ENCODE measurements around the gene THOC1. TPM values are rescaled to one million over a fixed set of nuclear protein-coding genes. Genes with fewer than 3 reads are reported as not detected.
"Not testable (repeated sequence)": the region's sequence is repeated elsewhere in the genome, so short reads cannot be mapped to it uniquely, and the experiment has no call there.

Gene THOC1
- total and polyA plus RNA-seq, 5 donors, result 12.8 to 19.2 (median 15.7) TPM

DNA sequence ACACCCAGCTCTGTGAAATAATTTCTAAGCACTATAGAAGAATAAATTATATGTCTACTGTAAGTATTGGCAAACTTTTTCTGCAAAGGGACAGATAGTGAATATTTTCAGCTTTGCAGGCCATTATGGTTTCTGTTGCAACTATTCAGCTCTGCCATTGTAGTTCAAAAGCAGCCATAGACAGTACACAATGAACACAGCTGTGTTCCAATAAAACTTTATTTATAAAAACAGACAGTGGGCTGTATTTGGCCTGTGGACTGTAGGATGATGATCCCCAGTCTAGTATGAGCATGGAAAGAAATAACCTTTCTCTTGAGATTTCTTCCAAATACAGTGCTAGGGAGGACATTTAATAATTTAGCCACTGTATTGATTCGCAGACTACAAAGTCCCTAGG, 35.2 kb upstream of the THOC1 start:
- DNase-seq, result no peak
- no peaks in the 10 kb centered on the region for H3K4me1 ChIP-seq (ENCODE audit: control insufficient read depth, insufficient read depth, low read length)
- no peaks in the 10 kb centered on the region for H3K9me3 ChIP-seq (ENCODE audit: control insufficient read depth, low read length)
- H3K4me3 ChIP-seq (ENCODE audit: low read length), result no peak overlapping the region
- 53% methylated on average over 1 of the region's 1 CpG for WGBS
- intact Hi-C loops (cut with DNase I), result no loop called here
- no peak for ATAC-seq
- H3K27ac ChIP-seq (ENCODE audit: low read length), result no peak overlapping the region
- no peaks in the 10 kb centered on the region for H3K27me3 ChIP-seq (ENCODE audit: control insufficient read depth, insufficient read depth)

- DNase-seq (peak in 1 of 3 donors; percentile 28), ATAC-seq (peak in 1 of 2 donors; percentile 90)
- intact Hi-C loops (cut with DNase I), result no loop called here
- Histone ChIP-seq H3K27ac (ENCODE audit: low read length) (no peak overlapping the region), H3K9me3 (ENCODE audit: control insufficient read depth, low read length) (no peaks in the 10 kb centered on the region), H3K4me3 (ENCODE audit: low read length) (no peak overlapping the region), H3K27me3 (ENCODE audit: control insufficient read depth, insufficient read depth) (no peaks in the 10 kb centered on the region), H3K4me1 (ENCODE audit: control insufficient read depth, insufficient read depth, low read length) (no peaks in the 10 kb centered on the region)
- 69% methylated on average over 7 of the region's 7 CpGs for WGBS
Observed at GRCh38 chr18:302097-302496, 34.2 kb upstream of the THOC1 start.

- no peak overlapping the region for H3K27ac ChIP-seq (ENCODE audit: low read length)
- WGBS, result 86% methylated on average over 2 of the region's 2 CpGs
- intact Hi-C loops (cut with DNase I), result loop anchor here in 2 of 4 donors (5.0 to 10.0 kb wide), 2 partner anchors 314 to 317 kb away; no protein-coding TSS in a partner anchor
- no peaks in the 10 kb centered on the region for H3K27me3 ChIP-seq (ENCODE audit: control insufficient read depth, insufficient read depth)
- DNase-seq (no peak), ATAC-seq (no peak)
- no peaks in the 10 kb centered on the region for H3K9me3 ChIP-seq (ENCODE audit: control insufficient read depth, low read length)
- no peak overlapping the region for H3K4me3 ChIP-seq (ENCODE audit: low read length)
- H3K4me1 ChIP-seq (ENCODE audit: control insufficient read depth, insufficient read depth, low read length), result no peaks in the 10 kb centered on the region
Observed at GRCh38 chr18:297936-298335, 30.1 kb upstream of the THOC1 start.

DNA sequence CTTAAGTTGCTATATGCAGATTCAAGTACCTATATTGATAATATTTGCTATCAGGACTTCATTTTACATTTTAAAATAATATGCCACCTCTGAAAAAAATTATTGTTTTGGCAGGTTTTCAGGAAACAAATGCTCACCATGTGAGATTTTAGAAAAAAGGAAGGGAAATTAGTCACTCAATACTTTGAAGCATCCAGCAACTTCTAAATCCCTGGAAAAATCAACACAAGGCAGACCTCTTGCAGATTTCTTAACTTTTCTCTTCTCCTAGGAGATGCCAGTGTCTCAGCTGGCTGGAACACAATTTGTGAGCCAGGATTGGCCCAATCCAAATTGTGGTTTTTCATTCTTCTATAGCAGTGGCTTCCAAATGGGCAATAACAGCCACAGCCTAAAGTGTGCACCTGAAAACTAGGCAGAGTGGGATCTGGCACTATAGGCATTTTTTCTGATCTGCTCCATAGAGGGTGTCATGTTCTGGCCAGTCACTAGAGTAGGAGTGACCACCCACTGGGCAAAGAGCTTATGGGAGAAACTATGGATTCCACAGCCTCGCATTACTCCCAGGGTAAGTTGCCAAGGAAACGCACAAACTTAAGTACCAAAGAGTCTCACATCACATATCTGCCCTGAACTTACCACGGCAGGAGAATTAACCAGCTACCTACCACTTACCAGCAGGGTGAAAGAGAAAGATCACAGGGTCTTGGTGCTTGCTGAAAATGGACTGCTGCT, 28.1 kb upstream of the THOC1 start:
- H3K27me3 ChIP-seq (ENCODE audit: control insufficient read depth, insufficient read depth), result no peaks in the 10 kb centered on the region
- peak in 1 of 2 donors; percentile 28 for ATAC-seq
- H3K9me3 ChIP-seq (ENCODE audit: control insufficient read depth, low read length), result no peaks in the 10 kb centered on the region
- no peak overlapping the region for H3K27ac ChIP-seq (ENCODE audit: low read length)
- H3K4me1 ChIP-seq (ENCODE audit: control insufficient read depth, insufficient read depth, low read length), result no peaks in the 10 kb centered on the region
- H3K4me3 ChIP-seq (ENCODE audit: low read length), result no peak overlapping the region
- intact Hi-C loops (cut with DNase I), result loop anchor here in 2 of 4 donors (5.0 to 10.0 kb wide), 2 partner anchors 316 to 319 kb away; no protein-coding TSS in a partner anchor
- WGBS, result 62% methylated on average over 3 of the region's 3 CpGs
- no peak for DNase-seq

- intact Hi-C loops (cut with DNase I), result loop anchor here in 2 of 4 donors (5.0 to 10.0 kb wide), 2 partner anchors 320 to 323 kb away; no protein-coding TSS in a partner anchor
- no peak for ATAC-seq
- no peak overlapping the region for H3K27ac ChIP-seq (ENCODE audit: low read length)
- H3K4me3 ChIP-seq (ENCODE audit: low read length), result no peak overlapping the region
- H3K4me1 ChIP-seq (ENCODE audit: control insufficient read depth, insufficient read depth, low read length), result no peaks in the 10 kb centered on the region
- no peaks in the 10 kb centered on the region for H3K9me3 ChIP-seq (ENCODE audit: control insufficient read depth, low read length)
- 83% methylated on average over 3 of the region's 3 CpGs for WGBS
- no peaks in the 10 kb centered on the region for H3K27me3 ChIP-seq (ENCODE audit: control insufficient read depth, insufficient read depth)
- DNase-seq, result no peak
Observed at GRCh38 chr18:294566-294965, 26.7 kb upstream of the THOC1 start.

GRCh38 chr18:293536-293935, 25.7 kb upstream of the THOC1 start:
- Histone ChIP-seq H3K27me3 (ENCODE audit: control insufficient read depth, insufficient read depth) (no peaks in the 10 kb centered on the region), H3K9me3 (ENCODE audit: control insufficient read depth, low read length) (no peaks in the 10 kb centered on the region), H3K4me1 (ENCODE audit: control insufficient read depth, insufficient read depth, low read length) (no peaks in the 10 kb centered on the region), H3K27ac (ENCODE audit: low read length) (no peak overlapping the region), H3K4me3 (ENCODE audit: low read length) (no peak overlapping the region)
- ATAC-seq (peak in 1 of 2 donors; percentile 40), DNase-seq (no peak)
- 80% methylated on average over 4 of the region's 4 CpGs for WGBS
- intact Hi-C loops (cut with DNase I), result loop anchor here in 2 of 4 donors (5.0 to 10.0 kb wide), 2 partner anchors 321 to 324 kb away; no protein-coding TSS in a partner anchor

- WGBS, result 57% methylated on average over 3 of the region's 3 CpGs
- intact Hi-C loops (cut with DNase I), result loop anchor here in 2 of 4 donors (5.0 to 10.0 kb wide), 2 partner anchors 323 to 325 kb away; no protein-coding TSS in a partner anchor
- no peak for ATAC-seq
Observed at GRCh38 chr18:292271-292670, 24.4 kb upstream of the THOC1 start.

GRCh38 chr18:289970-290369, 22.1 kb upstream of the THOC1 start:
- intact Hi-C loops (cut with DNase I), result loop anchor here (5.0 to 10.0 kb wide), 2 partner anchors 325 to 327 kb away; no protein-coding TSS in a partner anchor
- H3K27me3 ChIP-seq (ENCODE audit: control insufficient read depth, insufficient read depth); H3K4me1 ChIP-seq (ENCODE audit: control insufficient read depth, insufficient read depth, low read length); ATAC-seq; H3K4me3 ChIP-seq (ENCODE audit: low read length); H3K27ac ChIP-seq (ENCODE audit: low read length); DNase-seq; H3K9me3 ChIP-seq (ENCODE audit: control insufficient read depth, low read length): not testable (repeated sequence)
- WGBS, result 77% methylated on average over 4 of the region's 4 CpGs

More at GRCh38 chr18:292271-292670, 24.4 kb upstream of the THOC1 start:
- Histone ChIP-seq H3K9me3 (ENCODE audit: control insufficient read depth, low read length) (no peaks in the 10 kb centered on the region), H3K4me3 (ENCODE audit: low read length) (no peak overlapping the region), H3K27me3 (ENCODE audit: control insufficient read depth, insufficient read depth) (no peaks in the 10 kb centered on the region), H3K27ac (ENCODE audit: low read length) (no peak overlapping the region), H3K4me1 (ENCODE audit: control insufficient read depth, insufficient read depth, low read length) (no peaks in the 10 kb centered on the region)
- DNase-seq, result no peak

DNA sequence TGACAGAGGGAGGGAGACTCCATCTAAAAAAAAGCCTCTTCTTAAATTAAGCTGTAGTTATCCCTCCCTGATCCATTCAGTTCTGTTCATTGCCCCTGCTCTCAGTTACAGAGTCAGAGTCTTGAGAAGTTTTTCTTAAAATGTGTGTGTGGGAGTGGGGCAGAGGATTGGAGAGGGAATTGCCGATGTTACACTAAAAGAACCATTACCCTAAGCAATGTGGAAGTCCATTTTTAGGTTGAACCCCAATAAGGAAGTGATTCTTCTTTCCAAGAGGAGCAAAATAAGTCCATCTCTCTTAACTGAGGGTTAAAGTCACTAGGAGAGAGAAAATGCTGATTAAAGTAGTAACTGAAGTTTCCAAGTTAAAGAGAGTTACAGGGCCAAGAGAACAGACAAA, 21.2 kb upstream of the THOC1 start:
- no peak for ATAC-seq
- Histone ChIP-seq H3K4me3 (ENCODE audit: low read length) (no peak overlapping the region), H3K27me3 (ENCODE audit: control insufficient read depth, insufficient read depth) (no peaks in the 10 kb centered on the region), H3K4me1 (ENCODE audit: control insufficient read depth, insufficient read depth, low read length) (no peaks in the 10 kb centered on the region), H3K27ac (ENCODE audit: low read length) (no peak overlapping the region), H3K9me3 (ENCODE audit: control insufficient read depth, low read length) (no peaks in the 10 kb centered on the region)
- no peak for DNase-seq
- 42% methylated on average over 1 of the region's 1 CpG for WGBS
- intact Hi-C loops (cut with DNase I), result loop anchor here in 2 of 4 donors (5.0 kb wide), 1 partner anchor 328 kb away; no protein-coding TSS in a partner anchor

DNA sequence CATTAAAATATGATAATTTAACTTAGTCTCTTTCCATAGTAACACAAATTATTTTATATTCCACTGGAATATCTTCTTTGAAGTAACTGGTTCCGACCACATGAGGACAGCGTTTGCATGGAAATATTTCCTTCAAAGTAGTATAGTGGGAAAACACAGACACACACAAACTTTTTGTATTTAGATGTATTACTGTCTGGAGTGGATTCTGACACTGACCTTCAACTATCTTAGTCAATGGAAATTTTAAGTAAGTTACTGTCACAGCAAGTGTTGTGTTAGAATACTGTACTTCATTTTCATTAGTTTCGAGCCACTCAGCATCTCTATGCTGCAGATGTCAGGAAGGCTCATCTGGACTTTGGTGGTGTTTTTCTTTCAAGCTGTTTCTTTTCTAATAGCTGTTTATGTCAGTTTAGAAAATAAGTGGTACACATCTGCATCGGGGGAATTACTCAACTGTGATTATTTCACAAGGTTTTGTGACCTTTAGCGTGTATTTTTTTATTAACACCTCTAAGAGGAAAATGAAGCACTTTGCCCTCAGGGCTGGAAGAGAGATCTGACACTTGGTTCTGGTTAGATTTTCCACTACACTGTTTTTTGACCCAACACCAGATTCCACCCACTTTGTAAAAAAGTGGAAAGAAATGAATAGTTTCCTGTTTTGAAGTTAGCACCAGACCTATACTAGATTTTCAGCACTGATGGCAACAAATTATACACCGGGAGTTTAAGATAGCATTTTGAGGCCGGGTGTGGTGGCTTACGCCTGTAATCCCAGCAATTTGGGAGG, 18.9 kb upstream of the THOC1 start:
- intact Hi-C loops (cut with DNase I), result loop anchor here in 2 of 4 donors (5.0 kb wide), 1 partner anchor 331 kb away; no protein-coding TSS in a partner anchor
- DNase-seq (no peak), ATAC-seq (peak in 1 of 2 donors; percentile 45)
- Histone ChIP-seq H3K4me1 (ENCODE audit: control insufficient read depth, insufficient read depth, low read length) (no peaks in the 10 kb centered on the region), H3K27me3 (ENCODE audit: control insufficient read depth, insufficient read depth) (no peaks in the 10 kb centered on the region), H3K27ac (ENCODE audit: low read length) (no peak overlapping the region), H3K9me3 (ENCODE audit: control insufficient read depth, low read length) (no peaks in the 10 kb centered on the region), H3K4me3 (ENCODE audit: low read length) (no peak overlapping the region)
- 66% methylated on average over 8 of the region's 8 CpGs for WGBS

- Histone ChIP-seq H3K27ac (ENCODE audit: low read length) (no peak overlapping the region), H3K9me3 (ENCODE audit: control insufficient read depth, low read length) (no peaks in the 10 kb centered on the region), H3K27me3 (ENCODE audit: control insufficient read depth, insufficient read depth) (no peaks in the 10 kb centered on the region), H3K4me3 (ENCODE audit: low read length) (no peak overlapping the region), H3K4me1 (ENCODE audit: control insufficient read depth, insufficient read depth, low read length) (no peaks in the 10 kb centered on the region)
- WGBS, result 75% methylated on average over 6 of the region's 6 CpGs
- ATAC-seq (no peak), DNase-seq (no peak)
- intact Hi-C loops (cut with DNase I), result loop anchor here in 2 of 4 donors (5.0 kb wide), 1 partner anchor 331 kb away; no protein-coding TSS in a partner anchor
Observed at GRCh38 chr18:285817-286216, 18.0 kb upstream of the THOC1 start.

All from right cardiac atrium (tissue), 5 donors.